ENCODE measurements around the gene SAFB.
"Not testable (repeated sequence)": the region's sequence is repeated elsewhere in the genome, so short reads cannot be mapped to it uniquely, and the experiment has no call there.

SAFB gene

GRCh38 chr19:5595745-5596144 is 27.1 kb upstream of the SAFB start:
- DNase-seq = no peak

- DNase-seq = no peak
These were observed 22.1 kb upstream of the SAFB start for GRCh38 chr19:5600797-5601196.

- no peak for DNase-seq
These were observed 19.3 kb upstream of the SAFB start for GRCh38 chr19:5603626-5604025.

- no peak for DNase-seq
These were observed 17.5 kb upstream of the SAFB start for GRCh38 chr19:5605362-5605761.

GRCh38 chr19:5607318-5608275 is 15.3 kb upstream of the SAFB start:
- DNase-seq = no peak

GRCh38 chr19:5608291-5608690 is 14.6 kb upstream of the SAFB start:
- DNase-seq = no peak

- not testable (repeated sequence) for DNase-seq
These were observed 14.1 kb upstream of the SAFB start for GRCh38 chr19:5608766-5609165.

GRCh38 chr19:5609881-5610448 is 12.9 kb upstream of the SAFB start:
- no peak for DNase-seq

- no peak for DNase-seq
These were observed 9.7 kb upstream of the SAFB start for GRCh38 chr19:5612891-5613865.

- DNase-seq = no peak
These were observed 7.0 kb upstream of the SAFB start for GRCh38 chr19:5615756-5616327.

- DNase-seq = no peak
These were observed 5.8 kb upstream of the SAFB start for GRCh38 chr19:5617080-5617479.

GRCh38 chr19:5618591-5618990 is 4.3 kb upstream of the SAFB start:
- DNase-seq = no peak

GRCh38 chr19:5619946-5620345 is 2.9 kb upstream of the SAFB start:
- DNase-seq = no peak

- no peak for DNase-seq
These were observed 1.5 kb upstream of the SAFB start for GRCh38 chr19:5621311-5621944.

GRCh38 chr19:5621945-5622464 is 878 bp upstream of the SAFB start:
- peak; percentile 47 for DNase-seq

- DNase-seq = peak; percentile 42
These were observed 624 bp downstream of the SAFB start for GRCh38 chr19:5623397-5624017.

GRCh38 chr19:5624018-5624663 is 1.3 kb downstream of the SAFB start:
- peak; percentile 37 for DNase-seq

- DNase-seq = no peak
These were observed 1.9 kb downstream of the SAFB start for GRCh38 chr19:5624741-5625278.

GRCh38 chr19:5625641-5626040 is 2.8 kb downstream of the SAFB start:
- DNase-seq = no peak

GRCh38 chr19:5627395-5627904 is 4.6 kb downstream of the SAFB start:
- peak; percentile 67 for DNase-seq

Measured in stimulated activated CD8-positive, alpha-beta memory T cell treated with anti-CD3 and anti-CD28 coated beads, Interleukin-4, amount 100 ng/mL, for 48 hours (primary cell).